DOHH2 (cell line): ENCODE measurements around the gene PLK1.
"Not testable (repeated sequence)": the region's sequence is repeated elsewhere in the genome, so short reads cannot be mapped to it uniquely, and the experiment has no call there.

Source experiments
- H3F3A ChIP-seq: fragments of 200-600 bp; sonication (generic), shearing (Covaris generic); 2 replicates; pipeline ENCODE4 v1.6.0; 2016; ENCODE audit warnings: antibody characterized with exemption, mild to moderate bottlenecking; ENCODE audit not compliant: control insufficient read depth, insufficient read depth
- H3K27ac ChIP-seq: fragments of 200-600 bp; sonication (generic); 2 replicates; pipeline ENCODE4 v1.5.1; 2014; ENCODE audit warnings: low read depth, mild to moderate bottlenecking, low read length, moderate library complexity
- H3K27me3 ChIP-seq: fragments of 200-600 bp; sonication (generic); 2 replicates; pipeline ENCODE4 v1.6.1; 2014; ENCODE audit warnings: mild to moderate bottlenecking, low read length, mixed read lengths; ENCODE audit not compliant: control insufficient read depth
- H3K36me3 ChIP-seq: fragments of 200-600 bp; sonication (generic); 2 replicates; pipeline ENCODE4 v1.6.1; 2014; ENCODE audit warnings: mild to moderate bottlenecking, low read length, moderate library complexity, mixed read lengths; ENCODE audit not compliant: control insufficient read depth
- H3K4me1 ChIP-seq: fragments of 200-600 bp; sonication (generic); 2 replicates; pipeline ENCODE4 v1.6.1; 2014; ENCODE audit warnings: mild to moderate bottlenecking, low read length, mixed read lengths; ENCODE audit not compliant: control insufficient read depth
- H3K4me2 ChIP-seq: fragments of 200-600 bp; sonication (generic); 2 replicates; pipeline ENCODE4 v1.6.0; 2014; ENCODE audit warnings: mild to moderate bottlenecking, low read length, moderate library complexity
- H3K4me3 ChIP-seq: fragments of 200-600 bp; sonication (generic); 2 replicates; pipeline ENCODE4 v1.5.1; 2014; ENCODE audit warnings: mild to moderate bottlenecking, low read length, mixed read lengths
- H3K79me2 ChIP-seq: fragments of 200-600 bp; sonication (generic); 2 replicates; pipeline ENCODE4 v1.6.1; 2014; ENCODE audit warnings: mild to moderate bottlenecking, low read length, mixed read lengths; ENCODE audit not compliant: control insufficient read depth
- H3K9me2 ChIP-seq: fragments of 200-600 bp; sonication (generic); replicated peaks from 2 replicates; pipeline ENCODE4 v1.6.1; 2014; ENCODE audit warnings: mild to moderate bottlenecking, low read length, mixed read lengths; ENCODE audit not compliant: control insufficient read depth
- H3K9me3 ChIP-seq: fragments of 200-600 bp; sonication (generic); 2 replicates; pipeline ENCODE4 v1.6.1; 2014; ENCODE audit warnings: antibody characterized with exemption, low read length, mixed read lengths; ENCODE audit not compliant: control insufficient read depth, insufficient read depth
- H4K20me1 ChIP-seq: fragments of 200-600 bp; sonication (generic); 2 replicates; pipeline ENCODE4 v1.6.0; 2014; ENCODE audit warnings: low read depth, mild to moderate bottlenecking, antibody characterized with exemption, low read length, moderate library complexity; ENCODE audit not compliant: control insufficient read depth, insufficient read depth
- CTCF ChIP-seq: fragments of 200-600 bp; sonication (generic); IDR thresholded peaks from one replicate; pipeline ENCODE4 v1.5.1; 2014; ENCODE audit warnings: antibody characterized with exemption, mild to moderate bottlenecking, low read depth, low read length; ENCODE audit not compliant: poor library complexity, severe bottlenecking
- EZH2phosphoT487 ChIP-seq: fragments of 200-600 bp; sonication (generic); IDR thresholded peaks from 2 replicates; pipeline ENCODE4 v1.6.1; 2017; ENCODE audit warnings: borderline replicate concordance, mild to moderate bottlenecking, antibody characterized with exemption, low read length, moderate library complexity, mixed read lengths

The PLK1 gene

GRCh38 chr16:23678430-23679273, at the start of gene PLK1:
Gene PLK1, plus strand, starts transcription at chr16:23678889. Its CDS starts 44 bp downstream, at chr16:23678933.
- Histone ChIP-seq H4K20me1 (peaks cover 12% of the 10 kb centered on the region; the same call in 1 of the 2 replicates), H3K27ac (peak within 1 kb of the TSS; percentile 55), H3K9me3 (no peaks in the 10 kb centered on the region), H3K4me3 (peak within 1 kb of the TSS; percentile 99), H3K9me2 (no peaks in the 10 kb centered on the region), H3K79me2 (peaks cover 52% of the 10 kb centered on the region), H3K4me1 (peaks cover 25% of the 10 kb centered on the region), H3K4me2 (peak within 1 kb of the TSS; percentile 85), H3K27me3 (no peaks in the 10 kb centered on the region), H3K36me3 (peaks cover 50% of the 10 kb centered on the region), H3F3A (no peaks in the 10 kb centered on the region; the same call in 1 of the 2 replicates)
- peak; percentile 66 for TF ChIP-seq CTCF
- TF ChIP-seq EZH2phosphoT487: no peak

- Histone ChIP-seq H3K9me2 (no peaks in the 10 kb centered on the region), H3K27me3 (no peaks in the 10 kb centered on the region), H3K27ac (no peak overlapping the region), H3K79me2 (peaks cover 25% of the 10 kb centered on the region), H3K4me2 (no peak overlapping the region), H3K36me3 (peaks cover 68% of the 10 kb centered on the region), H3K4me1 (no peaks in the 10 kb centered on the region), H4K20me1 (0 out of 2 replicates have a peak, but pooled peaks cover 3% of the 10 kb centered on the region), H3K9me3 (no peaks in the 10 kb centered on the region), H3F3A (no peaks in the 10 kb centered on the region; the same call in 1 of the 2 replicates), H3K4me3 (no peak overlapping the region)
- TF ChIP-seq EZH2phosphoT487 (no peak), CTCF (no peak)
These were observed 49.2 kb upstream of the PLK1 start for GRCh38 chr16:23629516-23629915.

GRCh38 chr16:23631874-23632273, 46.8 kb upstream of the PLK1 start:
- H3K27me3 ChIP-seq, H3F3A ChIP-seq, H3K4me1 ChIP-seq, H3K9me2 ChIP-seq, H3K4me3 ChIP-seq, H3K4me2 ChIP-seq, H4K20me1 ChIP-seq, H3K27ac ChIP-seq, H3K9me3 ChIP-seq: not testable (repeated sequence)
- Histone ChIP-seq H3K36me3 (peaks cover 74% of the 10 kb centered on the region), H3K79me2 (peaks cover 27% of the 10 kb centered on the region)

- peaks cover 63% of the 10 kb centered on the region for H3K36me3 ChIP-seq
- TF ChIP-seq CTCF (no peak), EZH2phosphoT487 (no peak)
- H3K4me3 ChIP-seq: no peak overlapping the region
- H3K4me2 ChIP-seq: no peak overlapping the region
- 0 out of 2 replicates have a peak, but pooled peaks cover 3% of the 10 kb centered on the region for H4K20me1 ChIP-seq
- H3K79me2 ChIP-seq: peaks cover 39% of the 10 kb centered on the region
- H3K9me2 ChIP-seq: no peaks in the 10 kb centered on the region
- no peaks in the 10 kb centered on the region for H3K4me1 ChIP-seq
- H3K27me3 ChIP-seq: no peaks in the 10 kb centered on the region
- H3K27ac ChIP-seq: no peak overlapping the region
- no peaks in the 10 kb centered on the region; the same call in 1 of the 2 replicates for H3F3A ChIP-seq
- no peaks in the 10 kb centered on the region for H3K9me3 ChIP-seq
These were observed 44.1 kb upstream of the PLK1 start for GRCh38 chr16:23634461-23635036.
